ENCODE measurements around the gene ARSA.

Gene ARSA

GRCh38 chr22:50601669-50602337 is 26.1 kb downstream of the ARSA start:
- DNase-seq, result no peak

- no peak for DNase-seq
Measured at GRCh38 chr22:50600967-50601668, 26.8 kb downstream of the ARSA start.

- DNase-seq, result no peak
Measured at GRCh38 chr22:50600538-50600937, 27.4 kb downstream of the ARSA start, which contains the start of gene MAPK8IP2. TSS of gene MAPK8IP2 (plus strand) at chr22:50600793. CDS start at chr22:50600819, 26 bp downstream.

GRCh38 chr22:50599816-50600455 is 28.0 kb downstream of the ARSA start:
- no peak for DNase-seq

GRCh38 chr22:50597097-50597496 is 30.9 kb downstream of the ARSA start:
- DNase-seq, result no peak

GRCh38 chr22:50595189-50595588 is 32.8 kb downstream of the ARSA start:
- no peak for DNase-seq

GRCh38 chr22:50587407-50587806 is 40.5 kb downstream of the ARSA start:
- no peak for DNase-seq

GRCh38 chr22:50586416-50586815 is 41.5 kb downstream of the ARSA start:
- DNase-seq, result no peak

- DNase-seq, result no peak
Measured at GRCh38 chr22:50585781-50586180, 42.2 kb downstream of the ARSA start.

GRCh38 chr22:50585238-50585637 is 42.7 kb downstream of the ARSA start:
- no peak for DNase-seq

GRCh38 chr22:50584106-50585096 is 43.6 kb downstream of the ARSA start:
- no peak for DNase-seq

GRCh38 chr22:50583294-50583861 is 44.6 kb downstream of the ARSA start:
- no peak for DNase-seq

- peak; percentile 98 for DNase-seq
Measured at GRCh38 chr22:50582493-50583293, 45.3 kb downstream of the ARSA start, which contains the start of gene CHKB. TSS of gene CHKB (minus strand) at chr22:50582849. CDS start at chr22:50582781, 68 bp downstream.

- no peak for DNase-seq
Measured at GRCh38 chr22:50581950-50582492, 45.9 kb downstream of the ARSA start.

- no peak for DNase-seq
Measured at GRCh38 chr22:50581031-50581949, 46.7 kb downstream of the ARSA start.

GRCh38 chr22:50579752-50580151 is 48.2 kb downstream of the ARSA start:
- no peak for DNase-seq

GRCh38 chr22:50578776-50579310 is 49.1 kb downstream of the ARSA start:
- no peak for DNase-seq

- DNase-seq, result no peak
Measured at GRCh38 chr22:50577987-50578775, 49.8 kb downstream of the ARSA start, which contains the start of gene CPT1B. TSS of gene CPT1B (minus strand) at chr22:50578427. CDS start at chr22:50577915, 512 bp downstream.

GRCh38 chr22:50577697-50577986 is 50.3 kb downstream of the ARSA start:
- DNase-seq, result no peak
